LNCAP (cell line): Measurements from ENCODE around the gene PNPLA3.
A peak's percentile ranks its signal among the peaks of the same experiment; 100 is the strongest.

Source experiments
- TF ChIP-seq, protein P1 (sequence below): fragments of 450-650 bp; IDR thresholded peaks from 2 replicates; pipeline ENCODE4 v1.5.1; 2017; ENCODE audit warnings: mild to moderate bottlenecking

PNPLA3 gene

DNA sequence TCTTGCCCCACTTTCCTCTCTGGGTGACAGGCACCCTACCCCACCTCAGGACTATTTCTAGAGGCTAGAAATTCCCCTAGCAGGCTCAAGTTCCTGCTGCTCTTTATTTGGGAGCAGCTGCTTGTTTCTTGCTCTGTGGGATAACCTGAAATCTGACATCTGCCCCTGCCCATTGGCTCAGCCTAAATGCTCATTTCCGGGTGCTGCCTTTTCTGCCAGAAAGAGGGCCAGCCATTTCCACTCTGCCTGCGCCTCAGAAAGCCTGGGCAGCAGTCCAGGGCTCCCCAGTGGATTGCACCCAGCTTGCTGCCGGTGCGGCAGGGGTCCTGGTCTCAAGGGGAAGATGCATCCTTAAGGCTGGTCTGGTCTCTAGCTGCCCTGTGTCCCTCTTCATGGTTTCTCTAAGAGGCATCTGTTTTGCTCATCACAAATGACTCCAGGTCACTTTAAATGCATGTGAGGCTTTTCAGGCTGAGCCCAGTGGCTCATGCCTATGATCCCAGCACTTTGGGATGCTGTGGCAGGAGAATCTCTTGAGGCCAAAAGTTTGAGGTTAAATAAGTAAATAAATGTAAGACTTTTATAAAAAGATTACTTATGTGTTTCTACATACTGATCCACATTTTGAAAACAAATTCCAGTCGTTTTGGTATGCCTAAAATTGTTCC is 21.5 kb upstream of the PNPLA3 start:
- TF ChIP-seq, protein P1, sequence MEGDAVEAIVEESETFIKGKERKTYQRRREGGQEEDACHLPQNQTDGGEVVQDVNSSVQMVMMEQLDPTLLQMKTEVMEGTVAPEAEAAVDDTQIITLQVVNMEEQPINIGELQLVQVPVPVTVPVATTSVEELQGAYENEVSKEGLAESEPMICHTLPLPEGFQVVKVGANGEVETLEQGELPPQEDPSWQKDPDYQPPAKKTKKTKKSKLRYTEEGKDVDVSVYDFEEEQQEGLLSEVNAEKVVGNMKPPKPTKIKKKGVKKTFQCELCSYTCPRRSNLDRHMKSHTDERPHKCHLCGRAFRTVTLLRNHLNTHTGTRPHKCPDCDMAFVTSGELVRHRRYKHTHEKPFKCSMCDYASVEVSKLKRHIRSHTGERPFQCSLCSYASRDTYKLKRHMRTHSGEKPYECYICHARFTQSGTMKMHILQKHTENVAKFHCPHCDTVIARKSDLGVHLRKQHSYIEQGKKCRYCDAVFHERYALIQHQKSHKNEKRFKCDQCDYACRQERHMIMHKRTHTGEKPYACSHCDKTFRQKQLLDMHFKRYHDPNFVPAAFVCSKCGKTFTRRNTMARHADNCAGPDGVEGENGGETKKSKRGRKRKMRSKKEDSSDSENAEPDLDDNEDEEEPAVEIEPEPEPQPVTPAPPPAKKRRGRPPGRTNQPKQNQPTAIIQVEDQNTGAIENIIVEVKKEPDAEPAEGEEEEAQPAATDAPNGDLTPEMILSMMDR: no peak

DNA sequence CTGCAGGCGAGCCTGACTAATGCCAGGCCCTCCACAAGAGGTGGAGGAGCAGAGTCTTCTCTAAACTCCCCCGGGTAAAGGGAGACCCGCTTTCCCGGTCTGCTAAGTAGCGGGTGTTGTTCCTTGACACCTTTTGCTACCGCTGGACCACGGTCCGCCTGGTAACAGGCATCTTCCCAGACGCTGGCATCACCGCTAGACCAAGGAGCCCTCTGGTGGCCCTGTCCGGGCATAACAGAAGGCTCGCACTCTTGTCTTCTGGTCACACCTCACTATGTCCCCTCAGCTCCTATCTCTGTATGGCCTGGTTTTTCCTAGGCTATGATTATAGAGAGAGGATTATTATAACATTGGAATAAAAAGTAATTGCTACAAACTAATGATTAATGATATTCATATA is 19.2 kb upstream of the PNPLA3 start:
- TF ChIP-seq, protein P1: peak; percentile 38; the same call in 1 of the 2 replicates

DNA sequence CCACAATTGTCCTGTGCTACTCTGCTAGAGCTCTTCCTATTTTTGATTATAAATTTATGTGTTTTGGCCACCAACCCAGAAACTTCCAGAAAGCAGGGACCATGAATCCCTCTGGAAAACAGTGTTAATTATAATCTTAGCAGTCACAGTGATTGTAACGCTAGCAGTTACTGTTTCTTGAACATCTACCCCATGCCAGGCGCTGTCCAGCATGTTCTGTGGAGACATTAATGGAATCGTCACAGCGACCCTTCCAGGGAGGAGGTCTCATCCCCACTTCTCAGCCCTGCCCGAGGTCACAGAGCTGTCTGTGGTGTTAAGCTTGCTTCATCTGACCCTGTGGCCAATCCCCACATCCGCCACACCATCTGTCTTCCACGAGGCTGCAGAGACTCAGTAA is 17.9 kb upstream of the PNPLA3 start:
- TF ChIP-seq, protein P1: no peak

DNA sequence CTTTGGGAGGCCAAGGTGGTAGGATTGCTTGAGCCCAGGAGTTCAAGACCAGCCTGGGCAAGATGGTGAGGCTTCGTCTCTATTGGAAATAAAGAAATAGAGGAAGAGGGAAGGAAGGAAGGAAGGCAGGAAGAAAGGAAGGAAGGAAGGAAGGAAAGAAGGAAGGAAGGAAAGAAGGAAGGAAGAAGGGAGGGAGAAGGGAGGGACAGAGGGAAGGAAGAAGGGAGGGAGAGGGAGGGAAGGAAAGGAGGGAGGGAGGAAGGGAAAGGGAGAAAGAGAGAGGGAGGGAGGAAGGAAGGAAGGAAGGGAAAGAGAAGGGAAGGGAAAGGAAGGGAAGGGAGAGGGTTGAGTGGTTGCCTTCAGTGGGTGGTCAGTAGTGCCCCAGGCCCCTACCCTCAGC is 13.9 kb upstream of the PNPLA3 start:
- TF ChIP-seq, protein P1: no peak

DNA sequence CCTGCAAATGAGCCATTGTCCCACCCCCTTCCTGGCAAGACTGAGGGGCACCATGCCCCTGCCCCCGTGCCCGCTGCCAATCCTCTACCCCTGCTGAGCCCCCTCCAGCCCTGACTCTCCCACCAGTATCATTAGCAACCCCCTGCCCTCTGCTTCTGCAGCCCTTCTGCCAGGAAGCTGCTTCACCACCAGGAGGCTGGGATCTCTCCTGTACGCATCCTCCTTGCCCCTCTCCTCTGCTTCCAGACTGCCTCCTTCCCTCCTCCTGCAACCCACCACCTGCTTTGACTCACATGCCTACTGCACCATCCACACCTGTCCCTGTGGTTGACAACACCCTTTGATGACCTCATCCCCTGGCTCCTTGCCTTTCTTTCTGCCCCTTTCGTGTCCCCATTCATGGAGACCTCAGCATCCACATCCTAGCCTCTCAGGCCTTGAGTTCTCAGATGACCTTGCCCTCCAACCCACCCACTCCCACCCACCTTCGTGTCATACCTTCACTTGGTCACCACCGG is 13.4 kb upstream of the PNPLA3 start:
- TF ChIP-seq, protein P1: no peak

DNA sequence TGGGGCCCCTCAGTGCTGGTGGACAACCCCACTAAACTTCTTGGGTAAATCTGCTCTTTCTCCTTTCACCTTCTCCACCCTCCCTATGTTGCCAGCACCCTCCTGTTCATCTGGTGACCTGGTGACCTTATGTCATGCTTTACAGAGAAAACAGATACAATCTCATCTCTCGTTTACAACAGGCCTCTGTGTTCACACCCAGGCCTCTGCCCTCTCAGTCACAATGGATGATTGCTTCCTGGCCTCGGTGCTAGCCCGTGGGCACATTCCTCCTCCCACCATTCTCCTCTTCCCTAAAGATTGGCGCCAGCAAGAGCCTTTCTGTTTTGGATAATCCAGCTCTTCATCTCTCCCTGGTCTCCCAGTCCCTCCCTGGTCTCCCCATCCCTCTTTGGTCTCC is 12.3 kb upstream of the PNPLA3 start:
- TF ChIP-seq, protein P1: no peak

DNA sequence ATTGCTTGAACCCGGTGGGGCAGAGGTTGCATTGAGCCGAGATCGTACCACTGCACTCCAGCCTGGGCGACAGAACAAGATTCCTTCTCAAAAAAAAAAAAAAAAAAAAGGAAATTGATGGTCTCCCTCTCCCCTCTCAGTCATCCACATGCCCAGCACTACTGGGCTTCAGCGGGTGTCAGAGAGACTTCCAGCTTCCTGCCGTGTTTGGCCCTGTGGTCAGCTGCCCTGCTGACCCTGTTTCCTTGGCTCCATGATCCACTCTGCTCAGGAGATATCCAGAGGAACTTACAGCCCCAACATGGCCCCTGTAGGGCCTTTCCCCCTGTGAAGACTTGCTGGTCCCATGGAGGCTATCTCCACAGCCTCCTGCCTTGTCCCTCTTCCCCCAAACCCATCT is 6.1 kb upstream of the PNPLA3 start:
- TF ChIP-seq, protein P1: no peak
